Tibial artery (tissue), 4 donors: ENCODE measurements around the gene CFAP410.
"Not testable (repeated sequence)": the region's sequence is repeated elsewhere in the genome, so short reads cannot be mapped to it uniquely, and the experiment has no call there.

Experiments
- DNase-seq, 2 donors: peaks; one replicate each; pipeline ENCODE4 v3.0.0-alpha.2; 2019
- H3K27ac ChIP-seq, 2 donors: fragments of 200-600 bp; sonication (generic) in 1 of 2; 1 replicate in 1 of 2; 2 replicates in 1 of 2; pipeline ENCODE4 v1.5.1; 2018 to 2019; ENCODE audit warnings: mild to moderate bottlenecking in 1 of 2
- H3K27me3 ChIP-seq, 2 donors: fragments of 200-600 bp; sonication (generic) in 1 of 2; one replicate each; pipeline versions ENCODE4 v1.5.1 to v1.6.0; 2016 to 2019
- H3K36me3 ChIP-seq, 3 donors: fragments of 200-600 bp; sonication (generic) in 2 of 3; one replicate each; pipeline ENCODE4 v1.5.1; 2016 to 2019; ENCODE audit warnings: mild to moderate bottlenecking in 2 of 3
- H3K4me1 ChIP-seq, 4 donors: fragments of 200-600 bp; sonication (generic) in 2 of 4; 1 replicate in 3 of 4; 2 replicates in 1 of 4; pipeline ENCODE4 v1.5.1; 2016 to 2019
- H3K4me3 ChIP-seq, 2 donors: fragments of 200-600 bp; sonication (generic) in 1 of 2; 1 replicate in 1 of 2; 2 replicates in 1 of 2; pipeline ENCODE4 v1.5.1; 2018 to 2019; ENCODE audit warnings: mild to moderate bottlenecking in 2 of 2
- H3K9me3 ChIP-seq, 3 donors: fragments of 200-600 bp; sonication (generic) in 1 of 3; one replicate each; pipeline ENCODE4 v1.5.1; 2016 to 2019
- CTCF ChIP-seq, 2 experiments: fragments of 200-600 bp in 1 of 2; fragments of 450-650 bp in 1 of 2; IDR thresholded peaks; one replicate each; pipeline ENCODE4 v1.5.1; 2017 to 2019; ENCODE audit warnings: antibody characterized with exemption in 2 of 2, mild to moderate bottlenecking in 1 of 2, moderate library complexity in 1 of 2
- intact Hi-C: fragments of 100-400 bp; cut with DNase I; formaldehyde crosslinking; loops from one replicate; pipeline ENCODE4 v1.15.0; 2023; ENCODE audit warnings: low total_unique reads

Gene CFAP410

GRCh38 chr21:44286086-44286715 lies 53.0 kb downstream of the CFAP410 start:
- Histone ChIP-seq H3K27ac (no peak overlapping the region), H3K4me3 (no peak overlapping the region), H3K36me3 (no peaks in the 10 kb centered on the region), H3K4me1 (peaks cover 0 to 11% (median 4%) of the 10 kb centered on the region in 4 donors), H3K27me3 (peaks cover 0 to 49% of the 10 kb centered on the region in 2 donors), H3K9me3 (no peaks in the 10 kb centered on the region)
- no peak for DNase-seq
- intact Hi-C loops = no loop called here
- no peak for TF ChIP-seq CTCF (IDR thresholded peaks at IDR 0.05)

- no peak for TF ChIP-seq CTCF (IDR thresholded peaks at IDR 0.05)
- peaks cover 0 to 11% (median 4%) of the 10 kb centered on the region in 4 donors for H3K4me1 ChIP-seq
- no peaks in the 10 kb centered on the region for H3K9me3 ChIP-seq
- no peak for DNase-seq
- intact Hi-C loops = no loop called here
- no peak within 1 kb of the TSS for H3K27ac ChIP-seq
- no peaks in the 10 kb centered on the region for H3K36me3 ChIP-seq
- H3K4me3 ChIP-seq = no peak within 1 kb of the TSS
- H3K27me3 ChIP-seq = peaks cover 0 to 47% of the 10 kb centered on the region in 2 donors
Observed at GRCh38 chr21:44285138-44285992, 53.8 kb downstream of the CFAP410 start, which contains the start of gene AIRE. Gene AIRE (plus strand): TSS chr21:44285876. CDS start chr21:44286007, 131 bp downstream.

- no peak for DNase-seq
- intact Hi-C loops = no loop called here
- H3K36me3 ChIP-seq = no peaks in the 10 kb centered on the region
- no peak overlapping the region for H3K27ac ChIP-seq
- no peak overlapping the region for H3K4me3 ChIP-seq
- no peak for TF ChIP-seq CTCF (IDR thresholded peaks at IDR 0.05)
- no peaks in the 10 kb centered on the region for H3K9me3 ChIP-seq
- H3K4me1 ChIP-seq = peaks cover 0 to 11% (median 4%) of the 10 kb centered on the region in 4 donors
- H3K27me3 ChIP-seq = peaks cover 0 to 50% of the 10 kb centered on the region in 2 donors
Observed at GRCh38 chr21:44283948-44284347, 55.2 kb downstream of the CFAP410 start.

- H3K27ac ChIP-seq, DNase-seq, H3K4me3 ChIP-seq, H3K36me3 ChIP-seq, intact Hi-C loops, H3K9me3 ChIP-seq: not testable (repeated sequence)
- H3K27me3 ChIP-seq = peaks cover 0 to 48% of the 10 kb centered on the region in 2 donors
- peaks cover 0 to 11% (median 4%) of the 10 kb centered on the region in 4 donors for H3K4me1 ChIP-seq
Observed at GRCh38 chr21:44283211-44283785, 55.9 kb downstream of the CFAP410 start.

GRCh38 chr21:44282370-44282769 lies 56.8 kb downstream of the CFAP410 start:
- no peak overlapping the region for H3K4me3 ChIP-seq
- TF ChIP-seq CTCF (IDR thresholded peaks at IDR 0.05) = no peak
- DNase-seq = no peak
- H3K9me3 ChIP-seq = no peaks in the 10 kb centered on the region
- no peaks in the 10 kb centered on the region for H3K36me3 ChIP-seq
- peaks cover 0 to 11% (median 4%) of the 10 kb centered on the region in 4 donors for H3K4me1 ChIP-seq
- no peak overlapping the region for H3K27ac ChIP-seq
- H3K27me3 ChIP-seq = peaks cover 0 to 39% of the 10 kb centered on the region in 2 donors
- intact Hi-C loops = no loop called here
